Esophagus squamous epithelium (tissue), 5 donors: Measurements from ENCODE around the gene SH3TC1. TPM values are rescaled to one million over a fixed set of nuclear protein-coding genes. Genes with fewer than 3 reads are reported as not detected.

Experiments
- DNase-seq: peaks from one replicate; lab custom pipeline; 2025; lab: John Stamatoyannopoulos, UW
- H3K27ac ChIP-seq, 4 donors: fragments of 200-600 bp; sonication (generic); one replicate each; pipeline ENCODE4 v1.5.1; 2016 to 2019; ENCODE audit warnings: mild to moderate bottlenecking in 1 of 4
- H3K27me3 ChIP-seq, 4 donors: fragments of 200-600 bp; sonication (generic); 1 replicate in 3 of 4; 2 replicates in 1 of 4; pipeline versions ENCODE4 v1.5.1 to v1.6.0; 2017 to 2021; ENCODE audit warnings: antibody characterized with exemption in 1 of 4
- H3K36me3 ChIP-seq, 3 donors: fragments of 200-600 bp; sonication (generic); one replicate each; pipeline ENCODE4 v1.5.1; 2016 to 2019
- H3K4me1 ChIP-seq, 3 donors: fragments of 200-600 bp; sonication (generic); one replicate each; pipeline ENCODE4 v1.5.1; 2017 to 2019
- H3K4me3 ChIP-seq, 4 donors: fragments of 200-600 bp; sonication (generic); 1 replicate in 3 of 4; 2 replicates in 1 of 4; pipeline ENCODE4 v1.5.1; 2016 to 2019; ENCODE audit warnings: mild to moderate bottlenecking in 2 of 4, moderate library complexity in 1 of 4
- H3K9me3 ChIP-seq, 3 donors: fragments of 200-600 bp; sonication (generic); one replicate each; pipeline ENCODE4 v1.5.1; 2016 to 2019
- CTCF ChIP-seq, 6 experiments: fragments of 450-650 bp in 4 of 6; fragments of 200-600 bp in 2 of 6; sonication (generic) in 2 of 6; IDR thresholded peaks; one replicate each; pipeline ENCODE4 v1.5.1; 2016 to 2019; ENCODE audit warnings: antibody characterized with exemption in 6 of 6, mild to moderate bottlenecking in 4 of 6, moderate library complexity in 4 of 6
- POLR2A ChIP-seq, 4 donors: fragments of 450-650 bp; IDR thresholded peaks; one replicate each; pipeline ENCODE4 v1.6.1; 2017; ENCODE audit warnings: antibody characterized with exemption in 4 of 4, mild to moderate bottlenecking in 4 of 4, moderate library complexity in 3 of 4
- WGBS, 2 donors: methylation state at CpG; one replicate each; pipeline ENCODE4 v1.1.5; 2018; 5-methylcytosine and 5-hydroxymethylcytosine counted together
- intact Hi-C: fragments of 100-400 bp; cut with DNase I; formaldehyde crosslinking; loops from one replicate; pipeline ENCODE4 v1.15.0; 2022
- total RNA-seq, 4 donors: library from RNA; depleted of rRNA; stranded (reverse); fragments of >200 nt; gene quantifications; one replicate each; pipeline ENCODE4 v1.1.0, GENCODE V29; 2016
- donor health status: DM: yes; HTN: yes; CAD: no.

SH3TC1 gene
- total RNA-seq, 4 donors from 2014 or later: 24.6 to 31.2 (median 27.1) TPM

- Histone ChIP-seq H3K27me3 (peaks cover 0 to 44% (median 8%) of the 10 kb centered on the region in 4 donors), H3K27ac (peak overlapping the region in 2 of 4 donors; percentile 11 to 13), H3K9me3 (no peaks in the 10 kb centered on the region), H3K4me1 (peaks cover 13 to 39% (median 17%) of the 10 kb centered on the region in 3 donors), H3K4me3 (no peak overlapping the region), H3K36me3 (no peaks in the 10 kb centered on the region)
- no peak for DNase-seq
- TF ChIP-seq CTCF (IDR thresholded peaks at IDR 0.05) (peak; percentile 11 to 81 (median 56)), POLR2A (IDR thresholded peaks at IDR 0.05) (no peak)
- intact Hi-C loops: no loop called here
- 26 to 32% methylated on average over 6 of the region's 13 CpGs for WGBS, 2 donors
Observed at GRCh38 chr4:8267077-8267476, 68.0 kb downstream of the SH3TC1 start.

GRCh38 chr4:8268211-8268610 is 69.1 kb downstream of the SH3TC1 start:
- WGBS, 2 donors: 93% methylated on average over 6 to 7 of the region's 7 CpGs

GRCh38 chr4:8268901-8269534 is 69.9 kb downstream of the SH3TC1 start:
- H3K4me1 ChIP-seq: peaks cover 13 to 59% (median 28%) of the 10 kb centered on the region in 3 donors
- H3K27me3 ChIP-seq: peaks cover 0 to 56% (median 8%) of the 10 kb centered on the region in 4 donors
- H3K27ac ChIP-seq: peak overlapping the region; percentile 38 to 86 (median 62)
- no peaks in the 10 kb centered on the region for H3K9me3 ChIP-seq
- intact Hi-C loops: no loop called here
- H3K4me3 ChIP-seq: peak overlapping the region in 2 of 4 donors; percentile 49 to 72
- TF ChIP-seq POLR2A (IDR thresholded peaks at IDR 0.05) (no peak), CTCF (IDR thresholded peaks at IDR 0.05) (no peak)
- no peaks in the 10 kb centered on the region for H3K36me3 ChIP-seq
- DNase-seq: no peak
- WGBS, 2 donors: 87 to 97% methylated on average over 13 to 17 of the region's 25 CpGs

More at GRCh38 chr4:8268211-8268610, 69.1 kb downstream of the SH3TC1 start:
- Histone ChIP-seq H3K36me3 (no peaks in the 10 kb centered on the region), H3K9me3 (no peaks in the 10 kb centered on the region), H3K27ac (no peak overlapping the region), H3K27me3 (peaks cover 0 to 56% (median 8%) of the 10 kb centered on the region in 4 donors), H3K4me3 (no peak overlapping the region), H3K4me1 (peaks cover 13 to 51% (median 28%) of the 10 kb centered on the region in 3 donors)
- TF ChIP-seq POLR2A (IDR thresholded peaks at IDR 0.05) (no peak), CTCF (IDR thresholded peaks at IDR 0.05) (no peak)
- no peak for DNase-seq
- intact Hi-C loops: no loop called here

- no peak for DNase-seq
- WGBS, 2 donors: 0% methylated on average over 4 to 10 of the region's 111 CpGs
Observed at GRCh38 chr4:8269535-8270417, 70.7 kb downstream of the SH3TC1 start, which contains the start of gene HTRA3. Gene HTRA3, plus strand, starts transcription at chr4:8269754. Its CDS starts 215 bp downstream, at chr4:8269969.

More at GRCh38 chr4:8269535-8270417, 70.7 kb downstream of the SH3TC1 start, which contains the start of gene HTRA3:
- TF ChIP-seq POLR2A (IDR thresholded peaks at IDR 0.05): peak in 2 of 4 donors; percentile 57 to 67
- peak in 1 of 6 experiments; percentile 6 for TF ChIP-seq CTCF (IDR thresholded peaks at IDR 0.05)
- Histone ChIP-seq H3K36me3 (no peaks in the 10 kb centered on the region), H3K4me1 (peaks cover 13 to 66% (median 28%) of the 10 kb centered on the region in 3 donors), H3K9me3 (no peaks in the 10 kb centered on the region), H3K27me3 (peaks cover 0 to 56% (median 8%) of the 10 kb centered on the region in 4 donors), H3K4me3 (peak within 1 kb of the TSS; percentile 22 to 72 (median 37)), H3K27ac (peak within 1 kb of the TSS; percentile 38 to 86 (median 62))
- intact Hi-C loops: no loop called here
